NCI-H2107 (cell line): ENCODE data around the gene WDR18.

ENCODE experiments used
- DNase-seq: peaks from one replicate; lab custom pipeline; 2025; lab: John Stamatoyannopoulos, UW

WDR18 gene

GRCh38 chr19:991932-992669 lies 8.0 kb downstream of the WDR18 start:
- DNase-seq: no peak

- DNase-seq: no peak
These were observed 8.5 kb downstream of the WDR18 start for GRCh38 chr19:992670-993055.

- no peak for DNase-seq
These were observed 9.3 kb downstream of the WDR18 start for GRCh38 chr19:993361-993830.

- no peak for DNase-seq
These were observed 9.8 kb downstream of the WDR18 start for GRCh38 chr19:993831-994393.

- no peak for DNase-seq
These were observed 10.4 kb downstream of the WDR18 start for GRCh38 chr19:994516-994915.

- no peak for DNase-seq
These were observed 11.1 kb downstream of the WDR18 start for GRCh38 chr19:995051-995827.

- no peak for DNase-seq
These were observed 12.1 kb downstream of the WDR18 start for GRCh38 chr19:996051-996838.

- DNase-seq: no peak
These were observed 13.9 kb downstream of the WDR18 start for GRCh38 chr19:998064-998463.

GRCh38 chr19:999379-999719 lies 15.2 kb downstream of the WDR18 start:
- DNase-seq: no peak

GRCh38 chr19:1000095-1000494 lies 15.9 kb downstream of the WDR18 start, which contains the start of gene GRIN3B:
TSS of gene GRIN3B (plus strand) at chr19:1000419. CDS start at chr19:1000438, 19 bp downstream.
- DNase-seq: no peak

- no peak for DNase-seq
These were observed 16.7 kb downstream of the WDR18 start for GRCh38 chr19:1000591-1001537.

GRCh38 chr19:1001538-1002166 lies 17.5 kb downstream of the WDR18 start:
- no peak for DNase-seq

- no peak for DNase-seq
These were observed 18.5 kb downstream of the WDR18 start for GRCh38 chr19:1002600-1002999.

GRCh38 chr19:1003283-1003682 lies 19.1 kb downstream of the WDR18 start:
- DNase-seq: no peak

GRCh38 chr19:1004204-1004802 lies 20.2 kb downstream of the WDR18 start:
- no peak for DNase-seq

- DNase-seq: no peak
These were observed 20.9 kb downstream of the WDR18 start for GRCh38 chr19:1004803-1005664.

- no peak for DNase-seq
These were observed 22.7 kb downstream of the WDR18 start for GRCh38 chr19:1006711-1007398.

GRCh38 chr19:1007399-1008251 lies 23.5 kb downstream of the WDR18 start:
- DNase-seq: no peak
